GM12874 (cell line): ENCODE data around the gene TMEM132C.

Experiments
- CTCF ChIP-seq: IDR thresholded peaks from 2 replicates; pipeline ENCODE4 v1.5.1; 2011; ENCODE audit warnings: low read depth, mild to moderate bottlenecking, control low read depth, low read length, moderate library complexity; ENCODE audit not compliant: insufficient read depth

Gene TMEM132C

GRCh38 chr12:128314611-128315010 is 47.6 kb downstream of the TMEM132C start:
- TF ChIP-seq CTCF = no peak

- no peak for TF ChIP-seq CTCF
Observed at GRCh38 chr12:128316078-128316477, 49.1 kb downstream of the TMEM132C start.

- TF ChIP-seq CTCF = no peak
Observed at GRCh38 chr12:128316973-128317526, 50.1 kb downstream of the TMEM132C start.

GRCh38 chr12:128318341-128318740 is 51.4 kb downstream of the TMEM132C start:
- TF ChIP-seq CTCF = no peak

GRCh38 chr12:128318946-128319345 is 52.0 kb downstream of the TMEM132C start:
- no peak for TF ChIP-seq CTCF

- TF ChIP-seq CTCF = no peak
Observed at GRCh38 chr12:128322341-128322740, 55.4 kb downstream of the TMEM132C start.

GRCh38 chr12:128323145-128323920 is 56.4 kb downstream of the TMEM132C start:
- no peak for TF ChIP-seq CTCF
